Mesothelial cell of epicardium (in vitro differentiated cells): ENCODE data around the gene KMT2B. TPM values are rescaled to one million over a fixed set of nuclear protein-coding genes. Genes with fewer than 3 reads are reported as not detected.

Source experiments
- DNase-seq, 2 experiments: peaks; one replicate each; pipeline ENCODE4 v3.0.0; 2021; ENCODE audit warnings: low spot score in 2 of 2; ENCODE audit not compliant: unreplicated experiment in 2 of 2
- H3K27ac Mint-ChIP-seq: 2 replicates; pipeline ENCODE4 v1.8.0; 2021; ENCODE audit warnings: mixed read lengths
- H3K27me3 Mint-ChIP-seq: 2 replicates; pipeline ENCODE4 v1.8.0; 2021; ENCODE audit warnings: low read depth, mixed read lengths
- H3K36me3 Mint-ChIP-seq: 2 replicates; pipeline ENCODE4 v1.8.0; 2021; ENCODE audit warnings: mixed read lengths
- H3K4me1 Mint-ChIP-seq: 2 replicates; pipeline ENCODE4 v1.8.0; 2021; ENCODE audit warnings: mixed read lengths
- H3K4me3 Mint-ChIP-seq: 2 replicates; pipeline ENCODE4 v1.8.0; 2021; ENCODE audit warnings: mild to moderate bottlenecking, moderate library complexity, mixed read lengths
- H3K9me3 Mint-ChIP-seq: 2 replicates; pipeline ENCODE4 v1.8.0; 2021; ENCODE audit warnings: mixed read lengths
- CTCF ChIP-seq: fragments of 200-600 bp; sonication (generic); IDR thresholded peaks from one replicate; pipeline ENCODE4 v1.5.0; 2021; ENCODE audit warnings: antibody characterized with exemption; ENCODE audit not compliant: unreplicated experiment
- total RNA-seq: library from RNA; stranded (reverse); gene quantifications from 3 replicates; pipeline ENCODE4 v1.2.1, GENCODE V29; 2021

Gene KMT2B
- total RNA-seq, 1 donor from 2014 or later, result 62.7 TPM

GRCh38 chr19:35775298-35776101, 57.7 kb downstream of the KMT2B start, which contains the start of gene ARHGAP33:
Gene ARHGAP33 (plus strand): TSS chr19:35775564. CDS start chr19:35775659, 95 bp downstream.
- TF ChIP-seq CTCF, result no peak
- peaks cover 19% of the 10 kb centered on the region for H3K4me1 Mint-ChIP-seq
- DNase-seq, result peak; percentile 100
- no peaks in the 10 kb centered on the region for H3K9me3 Mint-ChIP-seq
- no peaks in the 10 kb centered on the region for H3K36me3 Mint-ChIP-seq
- H3K27me3 Mint-ChIP-seq, result no peaks in the 10 kb centered on the region
- H3K27ac Mint-ChIP-seq, result peak within 1 kb of the TSS; percentile 21
- peak within 1 kb of the TSS; percentile 71 for H3K4me3 Mint-ChIP-seq

GRCh38 chr19:35776102-35776788, 58.4 kb downstream of the KMT2B start:
- Mint-ChIP-seq H3K4me3 (peak overlapping the region; percentile 71), H3K9me3 (no peaks in the 10 kb centered on the region), H3K27me3 (no peaks in the 10 kb centered on the region), H3K27ac (peak overlapping the region; percentile 21), H3K36me3 (peaks cover 3% of the 10 kb centered on the region), H3K4me1 (peaks cover 19% of the 10 kb centered on the region)
- TF ChIP-seq CTCF, result no peak
- no peak for DNase-seq

GRCh38 chr19:35777086-35777841, 59.5 kb downstream of the KMT2B start:
- Mint-ChIP-seq H3K9me3 (no peaks in the 10 kb centered on the region), H3K27me3 (no peaks in the 10 kb centered on the region), H3K4me1 (peaks cover 19% of the 10 kb centered on the region), H3K4me3 (peak overlapping the region; percentile 71), H3K36me3 (peaks cover 7% of the 10 kb centered on the region), H3K27ac (peak overlapping the region; percentile 30)
- DNase-seq, result no peak
- no peak for TF ChIP-seq CTCF

GRCh38 chr19:35777961-35778360, 60.2 kb downstream of the KMT2B start:
- Mint-ChIP-seq H3K9me3 (no peaks in the 10 kb centered on the region), H3K27me3 (no peaks in the 10 kb centered on the region), H3K36me3 (peaks cover 12% of the 10 kb centered on the region), H3K4me3 (peak overlapping the region; percentile 44), H3K27ac (no peak overlapping the region), H3K4me1 (peaks cover 19% of the 10 kb centered on the region)
- TF ChIP-seq CTCF, result no peak
- no peak for DNase-seq

- Mint-ChIP-seq H3K36me3 (peaks cover 18% of the 10 kb centered on the region), H3K4me3 (no peak overlapping the region), H3K4me1 (peaks cover 19% of the 10 kb centered on the region), H3K9me3 (no peaks in the 10 kb centered on the region), H3K27ac (no peak overlapping the region), H3K27me3 (peaks cover 4% of the 10 kb centered on the region)
- TF ChIP-seq CTCF, result no peak
- DNase-seq, result no peak
Observed at GRCh38 chr19:35779033-35779432, 61.2 kb downstream of the KMT2B start.
